Naive thymus-derived CD4-positive, alpha-beta T cell (primary cell): ENCODE data around the gene DNAH2. TPM values are rescaled to one million over a fixed set of nuclear protein-coding genes. Genes with fewer than 3 reads are reported as not detected.

ENCODE experiments used
- ATAC-seq: fragments of 150-1000 bp; cut with Tn5 transposase; 2 replicates; pipeline ENCODE4 v1.10.0; 2021; ENCODE audit warnings: mild to moderate bottlenecking, moderate library complexity
- CTCF ChIA-PET: fragments of 350-600 bp; sonication (Branson Sonifier 250); formaldehyde crosslinking; loops from one replicate; lab custom pipeline; 2021; ENCODE audit warnings: antibody characterized with exemption; lab: Charles Lee
- POLR2A ChIA-PET: fragments of 350-600 bp; sonication (Branson Sonifier 250); formaldehyde crosslinking; loops from one replicate; lab custom pipeline; 2021; ENCODE audit warnings: antibody characterized with exemption, inconsistent platforms; lab: Charles Lee
- DNase-seq, 9 donors: peaks; one replicate each; pipeline versions ENCODE4 v3.0.0 to v3.0.0-alpha.2; 2020 to 2022; ENCODE audit warnings: mixed read lengths in 1 of 9
- H3K27ac ChIP-seq: one replicate; pipeline ENCODE4 v1.7.0; 2013; ENCODE audit warnings: mild to moderate bottlenecking, low read depth, low read length, moderate library complexity
- H3K27me3 ChIP-seq, 2 donors: one replicate each; pipeline ENCODE4 v1.7.0; 2013; ENCODE audit warnings: low read length in 2 of 2, mild to moderate bottlenecking in 2 of 2, moderate library complexity in 2 of 2; ENCODE audit not compliant: control insufficient read depth in 2 of 2, insufficient read depth in 2 of 2
- H3K36me3 ChIP-seq, 3 experiments: 1 replicate in 2 of 3; 2 replicates in 1 of 3; pipeline ENCODE4 v1.7.0; 2013; ENCODE audit warnings: low read length in 3 of 3, mild to moderate bottlenecking in 3 of 3, moderate library complexity in 1 of 3; ENCODE audit not compliant: insufficient read depth in 3 of 3, control insufficient read depth in 2 of 3
- H3K4me1 ChIP-seq, 2 donors: one replicate each; pipeline ENCODE4 v1.7.0; 2013; ENCODE audit warnings: low read length in 2 of 2, mild to moderate bottlenecking in 2 of 2, moderate library complexity in 1 of 2; ENCODE audit not compliant: control insufficient read depth in 2 of 2, insufficient read depth in 2 of 2
- H3K4me3 ChIP-seq: 2 replicates; pipeline ENCODE4 v1.7.0; 2013; ENCODE audit warnings: mild to moderate bottlenecking, low read length
- H3K9me3 ChIP-seq, 3 experiments: 1 replicate in 2 of 3; 2 replicates in 1 of 3; pipeline ENCODE4 v1.7.0; 2013; ENCODE audit warnings: low read length in 3 of 3; ENCODE audit not compliant: control insufficient read depth in 2 of 3
- H3K27ac Mint-ChIP-seq, 9 donors: one replicate each; pipeline ENCODE4 v1.8.0; 2020 to 2022; ENCODE audit warnings: mixed read lengths in 9 of 9, mild to moderate bottlenecking in 8 of 9, moderate library complexity in 5 of 9, inconsistent platforms in 2 of 9
- H3K27me3 Mint-ChIP-seq, 5 donors: one replicate each; pipeline ENCODE4 v1.8.0; 2021 to 2022; ENCODE audit warnings: mixed read lengths in 5 of 5, mild to moderate bottlenecking in 1 of 5
- H3K36me3 Mint-ChIP-seq, 5 donors: one replicate each; pipeline ENCODE4 v1.8.0; 2020 to 2022; ENCODE audit warnings: mixed read lengths in 5 of 5, mild to moderate bottlenecking in 3 of 5, inconsistent platforms in 1 of 5
- H3K4me1 Mint-ChIP-seq, 7 donors: one replicate each; pipeline ENCODE4 v1.8.0; 2020 to 2022; ENCODE audit warnings: mixed read lengths in 7 of 7, mild to moderate bottlenecking in 3 of 7, inconsistent platforms in 1 of 7
- H3K4me3 Mint-ChIP-seq, 10 donors: one replicate each; pipeline ENCODE4 v1.8.0; 2020 to 2022; ENCODE audit warnings: mild to moderate bottlenecking in 10 of 10, mixed read lengths in 10 of 10, moderate library complexity in 6 of 10, inconsistent platforms in 2 of 10
- H3K9me3 Mint-ChIP-seq, 11 donors: one replicate each; pipeline ENCODE4 v1.8.0; 2020 to 2022; ENCODE audit warnings: mixed read lengths in 11 of 11, mild to moderate bottlenecking in 4 of 11, inconsistent platforms in 1 of 11, moderate library complexity in 1 of 11
- intact Hi-C, 2 donors: fragments of 100-400 bp; cut with micrococcal nuclease; formaldehyde crosslinking; loops; one replicate each; pipeline ENCODE4 v1.15.1; 2023
- polyA plus RNA-seq, 2 donors: library from polyadenylated mRNA; unstranded; fragments of 300-500 nt; fragmentation: Illumina TruSeq; gene quantifications; one replicate each; pipeline ENCODE4 v1.2.3, GENCODE V29; 2021
- total RNA-seq, 6 experiments: library from RNA in 5 of 6; stranded (reverse) in 5 of 6; gene quantifications; 1 replicate in 5 of 6; 2 replicates in 1 of 6; pipeline ENCODE4 v1.2.3 and lab custom pipeline; 2021 to 2026

DNAH2 gene, protein sequence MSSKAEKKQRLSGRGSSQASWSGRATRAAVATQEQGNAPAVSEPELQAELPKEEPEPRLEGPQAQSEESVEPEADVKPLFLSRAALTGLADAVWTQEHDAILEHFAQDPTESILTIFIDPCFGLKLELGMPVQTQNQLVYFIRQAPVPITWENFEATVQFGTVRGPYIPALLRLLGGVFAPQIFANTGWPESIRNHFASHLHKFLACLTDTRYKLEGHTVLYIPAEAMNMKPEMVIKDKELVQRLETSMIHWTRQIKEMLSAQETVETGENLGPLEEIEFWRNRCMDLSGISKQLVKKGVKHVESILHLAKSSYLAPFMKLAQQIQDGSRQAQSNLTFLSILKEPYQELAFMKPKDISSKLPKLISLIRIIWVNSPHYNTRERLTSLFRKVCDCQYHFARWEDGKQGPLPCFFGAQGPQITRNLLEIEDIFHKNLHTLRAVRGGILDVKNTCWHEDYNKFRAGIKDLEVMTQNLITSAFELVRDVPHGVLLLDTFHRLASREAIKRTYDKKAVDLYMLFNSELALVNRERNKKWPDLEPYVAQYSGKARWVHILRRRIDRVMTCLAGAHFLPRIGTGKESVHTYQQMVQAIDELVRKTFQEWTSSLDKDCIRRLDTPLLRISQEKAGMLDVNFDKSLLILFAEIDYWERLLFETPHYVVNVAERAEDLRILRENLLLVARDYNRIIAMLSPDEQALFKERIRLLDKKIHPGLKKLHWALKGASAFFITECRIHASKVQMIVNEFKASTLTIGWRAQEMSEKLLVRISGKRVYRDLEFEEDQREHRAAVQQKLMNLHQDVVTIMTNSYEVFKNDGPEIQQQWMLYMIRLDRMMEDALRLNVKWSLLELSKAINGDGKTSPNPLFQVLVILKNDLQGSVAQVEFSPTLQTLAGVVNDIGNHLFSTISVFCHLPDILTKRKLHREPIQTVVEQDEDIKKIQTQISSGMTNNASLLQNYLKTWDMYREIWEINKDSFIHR (N-terminal part only)
- total RNA-seq (under 1 TPM in 1 of 5 experiments, not detected in 4; 0.03 TPM), polyA plus RNA-seq (not detected), total RNA-seq (lab: John Stamatoyannopoulos, UW) (not detected)

DNA sequence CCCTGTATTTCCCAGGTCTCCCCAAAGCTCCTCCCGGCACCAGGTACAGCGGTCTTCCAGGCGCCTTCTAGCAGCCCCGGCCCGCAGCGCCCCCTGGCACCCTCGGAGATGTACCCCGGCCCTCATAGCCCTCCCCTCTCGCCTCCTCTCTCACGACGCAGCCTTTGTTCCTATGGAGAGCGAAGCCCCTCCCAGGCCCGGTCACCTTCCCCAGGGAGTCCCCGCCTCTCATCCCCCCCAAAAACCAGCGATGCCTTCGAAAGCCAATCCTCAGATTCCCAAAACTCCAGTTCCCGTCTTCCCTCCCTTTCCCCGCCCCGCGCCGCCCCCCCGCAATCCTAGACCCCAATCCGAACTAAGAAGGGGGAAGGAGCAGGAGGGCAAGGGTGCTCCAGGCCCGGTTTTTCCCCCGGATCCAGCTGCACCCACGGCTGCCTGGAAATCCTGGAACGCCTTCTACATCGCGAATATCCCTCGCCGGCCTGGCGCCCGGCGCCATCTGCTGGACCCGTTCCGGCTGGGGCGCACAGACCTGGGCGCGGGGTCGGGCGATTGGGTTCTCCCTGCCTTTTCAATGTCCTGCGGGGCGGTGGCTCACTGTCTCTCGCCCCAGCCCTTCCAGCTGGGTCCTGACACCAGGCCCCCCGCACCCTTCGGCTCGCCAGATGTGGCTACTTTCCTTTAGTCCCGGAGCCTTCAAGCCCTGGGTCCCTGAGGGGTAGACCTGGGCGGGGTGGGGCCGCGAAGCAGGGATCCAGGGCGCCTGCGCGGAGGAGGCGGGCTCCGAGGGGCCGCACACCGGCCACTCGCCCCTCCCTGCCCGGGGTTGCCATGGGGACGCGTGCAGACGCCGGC is at the start of gene DNAH2:
Gene DNAH2, plus strand, starts transcription at position 844 of the 855 bp plus-strand sequence. CDS start 1,991 bp downstream, outside the sequence.
- Mint-ChIP-seq H3K9me3 (no peaks in the 10 kb centered on the region), H3K4me1 (peaks cover 10 to 28% (median 15%) of the 10 kb centered on the region in 7 donors), H3K36me3 (no peaks in the 10 kb centered on the region), H3K27me3 (peaks cover 51 to 84% (median 67%) of the 10 kb centered on the region in 5 donors), H3K4me3 (peak within 1 kb of the TSS; percentile 26 to 85 (median 74)), H3K27ac (no peak within 1 kb of the TSS)
- Histone ChIP-seq H3K4me3 (peak within 1 kb of the TSS; percentile 20), H3K9me3 (no peaks in the 10 kb centered on the region), H3K4me1 (peaks cover 4 to 11% of the 10 kb centered on the region in 2 donors), H3K36me3 (no peaks in the 10 kb centered on the region), H3K27ac (no peak within 1 kb of the TSS), H3K27me3 (peaks cover 6 to 16% of the 10 kb centered on the region in 2 donors)
- ChIA-PET CTCF (no interaction called here), POLR2A (interaction anchor here (0.9 kb wide), 1 partner anchor 27 kb away, joined by 3 read pairs; no protein-coding TSS in a partner anchor)
- DNase-seq (peak in 5 of 9 donors; percentile 14 to 63 (median 27)), ATAC-seq (peak; percentile 49)
- intact Hi-C loops = loop anchor here in 1 of 2 donors (2.0 kb wide), 1 partner anchor 28 kb away; the partner anchor contains the start of gene WRAP53

DNA sequence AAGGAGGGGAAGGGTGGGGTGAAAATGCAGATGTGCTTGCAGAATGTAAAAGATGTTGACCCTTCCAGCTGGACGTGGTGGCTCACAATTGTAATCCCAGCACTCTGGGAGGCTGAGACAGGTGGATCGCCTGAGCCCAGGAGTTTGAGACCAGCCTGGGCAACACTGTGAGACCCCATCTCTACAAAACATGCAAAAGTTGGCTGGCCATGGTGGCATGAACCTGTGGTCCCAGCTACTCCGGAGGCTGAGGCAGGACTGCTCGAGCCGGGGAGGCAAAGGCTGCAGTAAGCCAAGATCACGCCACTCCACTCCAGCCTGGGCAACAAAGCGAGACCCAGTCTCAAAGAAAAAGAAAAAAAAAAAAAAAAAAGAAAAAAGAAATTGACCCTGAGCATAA is 49.1 kb upstream of the DNAH2 start:
- no peak overlapping the region for H3K27ac ChIP-seq
- peaks cover 10 to 67% (median 14%) of the 10 kb centered on the region in 3 experiments for H3K36me3 ChIP-seq
- ChIA-PET CTCF (interaction anchor here (0.7 kb wide), 1 partner anchor 352 kb away, joined by 3 read pairs; no protein-coding TSS in a partner anchor), POLR2A (interaction anchor here (0.7 to 12.0 kb wide), 2 partner anchors 18 to 365 kb away, joined by 3 to 86 read pairs; partner anchors contain the start of genes TP53 and WRAP53)
- peaks cover 0 to 4% (median 0%) of the 10 kb centered on the region in 11 donors for H3K9me3 Mint-ChIP-seq
- no peak for DNase-seq
- peaks cover 8 to 30% (median 15%) of the 10 kb centered on the region in 5 donors for H3K36me3 Mint-ChIP-seq
- H3K27me3 ChIP-seq = no peaks in the 10 kb centered on the region
- H3K4me1 Mint-ChIP-seq = no peaks in the 10 kb centered on the region
- peaks cover 0 to 5% (median 4%) of the 10 kb centered on the region in 3 experiments for H3K9me3 ChIP-seq
- H3K4me1 ChIP-seq = no peaks in the 10 kb centered on the region
- H3K27me3 Mint-ChIP-seq = no peaks in the 10 kb centered on the region
- intact Hi-C loops = no loop called here
- no peak overlapping the region for H3K4me3 ChIP-seq
- no peak for ATAC-seq
- no peak overlapping the region for H3K4me3 Mint-ChIP-seq
- H3K27ac Mint-ChIP-seq = peak overlapping the region in 1 of 9 donors; percentile 12

DNA sequence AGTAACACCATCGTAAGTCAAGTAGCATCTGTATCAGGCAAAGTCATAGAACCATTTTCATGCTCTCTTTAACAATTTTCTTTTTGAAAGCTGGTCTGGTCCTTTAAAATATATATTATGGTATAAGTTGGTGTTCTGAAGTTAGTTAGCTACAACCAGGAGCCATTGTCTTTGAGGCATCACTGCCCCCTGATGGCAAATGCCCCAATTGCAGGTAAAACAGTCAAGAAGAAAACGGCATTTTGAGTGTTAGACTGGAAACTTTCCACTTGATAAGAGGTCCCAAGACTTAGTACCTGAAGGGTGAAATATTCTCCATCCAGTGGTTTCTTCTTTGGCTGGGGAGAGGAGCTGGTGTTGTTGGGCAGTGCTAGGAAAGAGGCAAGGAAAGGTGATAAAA is 44.3 kb upstream of the DNAH2 start:
- Mint-ChIP-seq H3K27me3 (no peaks in the 10 kb centered on the region), H3K4me1 (peaks cover 4 to 15% (median 8%) of the 10 kb centered on the region in 7 donors), H3K27ac (peak overlapping the region in 1 of 9 donors; percentile 19), H3K4me3 (no peak overlapping the region), H3K9me3 (peaks cover 0 to 10% (median 3%) of the 10 kb centered on the region in 11 donors), H3K36me3 (peaks cover 15 to 50% (median 34%) of the 10 kb centered on the region in 5 donors)
- Histone ChIP-seq H3K27ac (no peak overlapping the region), H3K4me3 (no peak overlapping the region), H3K9me3 (peaks cover 0 to 9% (median 8%) of the 10 kb centered on the region in 3 experiments), H3K4me1 (no peaks in the 10 kb centered on the region), H3K36me3 (peaks cover 16 to 75% (median 27%) of the 10 kb centered on the region in 3 experiments), H3K27me3 (no peaks in the 10 kb centered on the region)
- ATAC-seq (no peak), DNase-seq (peak in 5 of 9 donors; percentile 5 to 29 (median 16))
- intact Hi-C loops = loop anchor here in 1 of 2 donors (2.0 kb wide), 1 partner anchor 40 kb away; no protein-coding TSS in a partner anchor
- ChIA-PET POLR2A (interaction anchor here (0.5 to 12.0 kb wide), 6 partner anchors 13 to 334 kb away, joined by 3 to 86 read pairs (median 5); partner anchors contain the start of genes FXR2, SAT2, TP53 and WRAP53), CTCF (interaction anchor here (1.9 kb wide), 1 partner anchor 40 kb away, joined by 7 read pairs; no protein-coding TSS in a partner anchor)

DNA sequence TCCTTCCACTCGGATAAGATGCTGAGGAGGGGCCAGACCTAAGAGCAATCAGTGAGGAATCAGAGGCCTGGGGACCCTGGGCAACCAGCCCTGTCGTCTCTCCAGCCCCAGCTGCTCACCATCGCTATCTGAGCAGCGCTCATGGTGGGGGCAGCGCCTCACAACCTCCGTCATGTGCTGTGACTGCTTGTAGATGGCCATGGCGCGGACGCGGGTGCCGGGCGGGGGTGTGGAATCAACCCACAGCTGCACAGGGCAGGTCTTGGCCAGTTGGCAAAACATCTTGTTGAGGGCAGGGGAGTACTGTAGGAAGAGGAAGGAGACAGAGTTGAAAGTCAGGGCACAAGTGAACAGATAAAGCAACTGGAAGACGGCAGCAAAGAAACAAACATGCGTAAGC is 42.6 kb upstream of the DNAH2 start:
- Histone ChIP-seq H3K27me3 (no peaks in the 10 kb centered on the region), H3K36me3 (peaks cover 16 to 58% (median 27%) of the 10 kb centered on the region in 3 experiments), H3K27ac (no peak overlapping the region), H3K9me3 (peaks cover 0 to 9% (median 8%) of the 10 kb centered on the region in 3 experiments), H3K4me1 (no peaks in the 10 kb centered on the region), H3K4me3 (no peak overlapping the region)
- no peak overlapping the region for H3K4me3 Mint-ChIP-seq
- H3K4me1 Mint-ChIP-seq = peaks cover 7 to 15% (median 9%) of the 10 kb centered on the region in 7 donors
- H3K27ac Mint-ChIP-seq = peak overlapping the region in 3 of 9 donors; percentile 30 to 82 (median 44)
- peaks cover 15 to 47% (median 34%) of the 10 kb centered on the region in 5 donors for H3K36me3 Mint-ChIP-seq
- H3K9me3 Mint-ChIP-seq = peaks cover 0 to 10% (median 3%) of the 10 kb centered on the region in 11 donors
- no peak for ATAC-seq
- H3K27me3 Mint-ChIP-seq = no peaks in the 10 kb centered on the region
- ChIA-PET CTCF (interaction anchor here (0.6 kb wide), 1 partner anchor 315 kb away, joined by 4 read pairs; no protein-coding TSS in a partner anchor), POLR2A (interaction anchor here (12.0 kb wide), 1 partner anchor 11 kb away, joined by 86 read pairs; the partner anchor contains the start of genes TP53 and WRAP53)
- no peak for DNase-seq
- intact Hi-C loops = no loop called here

DNA sequence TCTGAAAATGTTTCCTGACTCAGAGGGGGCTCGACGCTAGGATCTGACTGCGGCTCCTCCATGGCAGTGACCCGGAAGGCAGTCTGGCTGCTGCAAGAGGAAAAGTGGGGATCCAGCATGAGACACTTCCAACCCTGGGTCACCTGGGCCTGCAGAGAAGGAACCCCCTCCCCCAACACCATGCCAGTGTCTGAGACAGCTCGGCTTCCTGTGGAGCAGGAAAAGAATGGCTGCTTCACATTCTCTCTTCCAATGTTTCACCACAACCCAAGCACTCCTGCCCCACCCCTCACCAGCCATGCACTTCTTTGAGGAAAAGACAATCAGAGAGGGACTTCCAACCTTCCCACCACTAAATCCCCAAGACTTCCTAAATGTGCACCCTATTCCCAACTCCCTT is 41.0 kb upstream of the DNAH2 start:
- Mint-ChIP-seq H3K27me3 (no peaks in the 10 kb centered on the region), H3K27ac (peak overlapping the region in 3 of 9 donors; percentile 32 to 62 (median 36)), H3K9me3 (peaks cover 0 to 10% (median 3%) of the 10 kb centered on the region in 11 donors), H3K4me3 (no peak overlapping the region), H3K4me1 (peaks cover 7 to 15% (median 10%) of the 10 kb centered on the region in 7 donors), H3K36me3 (peaks cover 10 to 43% (median 29%) of the 10 kb centered on the region in 5 donors)
- no peak for ATAC-seq
- CTCF ChIA-PET = interaction anchor here (1.0 kb wide), 1 partner anchor 11 kb away, joined by 7 read pairs; the partner anchor contains the start of genes TP53 and WRAP53
- Histone ChIP-seq H3K36me3 (peaks cover 12 to 42% (median 20%) of the 10 kb centered on the region in 3 experiments), H3K4me1 (no peaks in the 10 kb centered on the region), H3K27ac (no peak overlapping the region), H3K9me3 (peaks cover 0 to 9% (median 8%) of the 10 kb centered on the region in 3 experiments), H3K27me3 (no peaks in the 10 kb centered on the region), H3K4me3 (no peak overlapping the region)
- no peak for DNase-seq
- intact Hi-C loops = no loop called here
- POLR2A ChIA-PET = interaction anchor here (12.0 kb wide), 1 partner anchor 10 kb away, joined by 86 read pairs; the partner anchor contains the start of genes TP53 and WRAP53
